GM12878 (cell line): Measurements from ENCODE around the gene CD276. TPM values are rescaled to one million over a fixed set of nuclear protein-coding genes. Genes with fewer than 3 reads are reported as not detected.

Source experiments
- ATAC-seq: fragments of 200-7000 bp; cut with Tn5 transposase; 3 replicates; pipeline ENCODE4 v1.9.1; 2020; ENCODE audit warnings: mild to moderate bottlenecking, moderate library complexity
- BruUV-seq: library from RNA; stranded (reverse); fragments of 400-500 nt; replicated peaks from 2 replicates; lab custom pipeline; 2021; lab: Mats Ljungman, UMichigan
- CTCF ChIA-PET: fragments of 300-600 bp; sonication (Branson Sonifier 250); formaldehyde crosslinking; extraction: SDS; loops from one replicate; lab custom pipeline; 2021; ENCODE audit warnings: inconsistent platforms; lab: Yijun Ruan, JAX
- POLR2A ChIA-PET: fragments of 350-600 bp; formaldehyde crosslinking; extraction: SDS; loops from one replicate; lab custom pipeline; 2021; ENCODE audit warnings: inconsistent platforms; lab: Charles Lee
- RAD21 ChIA-PET: fragments of 300-600 bp; sonication (Branson Sonifier 250); formaldehyde crosslinking; loops from one replicate; lab custom pipeline; 2023; ENCODE audit warnings: antibody characterized with exemption; ENCODE audit not compliant: unreplicated experiment; lab: Charles Lee
- SMC1A ChIA-PET: fragments of 300-600 bp; sonication (Branson Sonifier 250); formaldehyde crosslinking; loops from one replicate; lab custom pipeline; 2023; ENCODE audit not compliant: unreplicated experiment, uncharacterized antibody; lab: Charles Lee
- DNase-seq: peaks from one replicate; pipeline ENCODE4 v3.0.0-alpha.2; 2011; ENCODE audit warnings: low read depth, low spot score
- FAIRE-seq: peaks from 3 replicates; lab custom pipeline; 2011; peaks lifted over from hg19 to GRCh38; lab: Jason Lieb, UNC
- H2AFZ ChIP-seq: 2 replicates; pipeline ENCODE4 v1.6.0; 2011; ENCODE audit warnings: low read depth, low read length, control low read depth; ENCODE audit not compliant: control insufficient read depth
- H3K27ac ChIP-seq: 2 replicates; pipeline ENCODE4 v1.5.1; 2011; ENCODE audit warnings: control low read depth; ENCODE audit not compliant: control insufficient read depth, insufficient read depth
- H3K27me3 ChIP-seq, 2 experiments: replicated peaks in 1 of 2; 2 replicates each; pipeline versions ENCODE4 v1.6.0 to v1.6.1; 2011; ENCODE audit warnings: low read length in 1 of 2; ENCODE audit not compliant: control insufficient read depth in 2 of 2, insufficient read depth in 2 of 2
- H3K36me3 ChIP-seq, 2 experiments: 2 replicates each; pipeline ENCODE4 v1.5.1; 2011; ENCODE audit warnings: low read length in 1 of 2; ENCODE audit not compliant: control insufficient read depth in 2 of 2, insufficient read depth in 2 of 2
- H3K4me1 ChIP-seq: 2 replicates; pipeline ENCODE4 v1.6.1; 2011; ENCODE audit warnings: mild to moderate bottlenecking, low read length, moderate library complexity, mixed read lengths; ENCODE audit not compliant: control insufficient read depth, insufficient read depth
- H3K4me2 ChIP-seq: 2 replicates; pipeline ENCODE4 v1.6.0; 2011; ENCODE audit warnings: control low read depth; ENCODE audit not compliant: control insufficient read depth, insufficient read depth
- H3K4me3 ChIP-seq: fragments of 200-600 bp; sonication (generic); 2 replicates; pipeline ENCODE4 v1.5.1; 2016
- H3K79me2 ChIP-seq: 2 replicates; pipeline ENCODE4 v1.6.0; 2011; ENCODE audit warnings: low read length; ENCODE audit not compliant: control insufficient read depth, insufficient read depth
- H3K9ac ChIP-seq: 2 replicates; pipeline ENCODE4 v1.8.0; 2011; ENCODE audit warnings: low read length, control low read depth, mixed read lengths; ENCODE audit not compliant: control insufficient read depth, insufficient read depth
- H3K9me3 ChIP-seq: replicated peaks from 3 replicates; pipeline ENCODE4 v1.5.1; 2011; ENCODE audit warnings: mild to moderate bottlenecking, low read length; ENCODE audit not compliant: control insufficient read depth, insufficient read depth
- H4K20me1 ChIP-seq: 2 replicates; pipeline ENCODE4 v1.6.0; 2011; ENCODE audit not compliant: control insufficient read depth, insufficient read depth
- EP300 ChIP-seq, 2 experiments: fragments of 150-350 bp in 1 of 2; IDR thresholded peaks; 2 replicates each; pipeline ENCODE4 v1.6.1; 2011 to 2012; ENCODE audit warnings: low read depth in 2 of 2, low read length in 2 of 2, borderline replicate concordance in 1 of 2, improper control_type of control experiment in 1 of 2, inconsistent platforms in 1 of 2; ENCODE audit not compliant: control insufficient read depth in 1 of 2
- JUNB ChIP-seq: IDR thresholded peaks from 2 replicates; pipeline ENCODE4 v1.6.1; 2016; ENCODE audit warnings: antibody characterized with exemption, mild to moderate bottlenecking
- NFIC ChIP-seq: IDR thresholded peaks from 2 replicates; pipeline ENCODE4 v1.6.1; 2012; ENCODE audit warnings: low read depth, mild to moderate bottlenecking, inconsistent platforms, low read length, moderate library complexity
- NFYA ChIP-seq: IDR thresholded peaks from 2 replicates; pipeline ENCODE4 v1.6.1; 2011; ENCODE audit warnings: low read depth, mild to moderate bottlenecking, low read length, improper control_type of control experiment, borderline replicate concordance
- NR2F1 ChIP-seq: fragments of 450-650 bp; conservative IDR thresholded peaks from 2 replicates; pipeline ENCODE4 v1.6.1; 2017; ENCODE audit warnings: mild to moderate bottlenecking
- REST ChIP-seq: IDR thresholded peaks from 2 replicates; pipeline ENCODE4 v1.6.1; 2012; ENCODE audit warnings: mild to moderate bottlenecking, low read depth, low read length
- SPI1 ChIP-seq: IDR thresholded peaks from 2 replicates; pipeline ENCODE4 v1.6.1; 2011; ENCODE audit warnings: low read depth, mild to moderate bottlenecking, low read length, moderate library complexity, borderline replicate concordance; ENCODE audit not compliant: insufficient read depth
- TCF12 ChIP-seq: IDR thresholded peaks from 2 replicates; pipeline ENCODE4 v1.6.1; 2011; ENCODE audit warnings: low read depth, mild to moderate bottlenecking, low read length
- TCF7 ChIP-seq: IDR thresholded peaks from 2 replicates; pipeline ENCODE4 v1.6.1; 2014; ENCODE audit warnings: antibody characterized with exemption, borderline replicate concordance
- WRNIP1 ChIP-seq: IDR thresholded peaks from 2 replicates; pipeline ENCODE4 v1.6.1; 2011; ENCODE audit warnings: low read depth, low read length, improper control_type of control experiment, borderline replicate concordance
- ZBED1 ChIP-seq: IDR thresholded peaks from 2 replicates; pipeline ENCODE4 v1.6.1; 2016; ENCODE audit warnings: borderline replicate concordance
- ZNF24 ChIP-seq: fragments of 450-650 bp; IDR thresholded peaks from 2 replicates; pipeline ENCODE4 v1.6.1; 2017; ENCODE audit warnings: antibody characterized with exemption, mild to moderate bottlenecking
- WGBS: methylation state at CpG from one replicate; pipeline ENCODE4 v1.1.6; 2016; ENCODE audit warnings: low lambda C conversion rate; ENCODE audit not compliant: insufficient replicate concordance, insufficient coverage; ENCODE audit errors: missing lambda C conversion rate; 5-methylcytosine and 5-hydroxymethylcytosine counted together
- in situ Hi-C: fragments of 300-500 bp; cut with MboI; formaldehyde crosslinking; loops from 9 replicates; pipeline ENCODE4 v1.14.3; 2018; ENCODE audit warnings: mixed read lengths
- intact Hi-C: fragments of 100-400 bp; cut with micrococcal nuclease; formaldehyde crosslinking; loops from one replicate; pipeline ENCODE4 v1.14.2; 2022; ENCODE audit not compliant: unreplicated experiment
- polyA plus RNA-seq, 11 experiments: library from polyadenylated mRNA; depleted of rRNA in 4 of 11; unstranded in 6 of 11; stranded (reverse) in 5 of 11; fragments of >200 nt; fragmentation: Nextera tagmentation in 4 of 11; fragmentation: Illumina TruSeq in 1 of 11; extraction: Ambion mirVana in 4 of 11; extraction: Trizol in 1 of 11; gene quantifications; 1 replicate in 1 of 11; 2 replicates in 10 of 11; pipeline versions ENCODE4 v1.2.1 to v1.2.3, GENCODE V29; 2011 to 2016; ENCODE audit warnings: inconsistent platforms in 2 of 11, missing spikeins in 2 of 11, low read depth in 1 of 11
- total RNA-seq, 4 experiments: library from RNA; depleted of rRNA in 3 of 4; stranded (reverse); fragments of >200 nt in 3 of 4; fragmentation: Illumina TruSeq in 1 of 4; extraction: Trizol in 1 of 4; gene quantifications; 2 replicates each; pipeline versions ENCODE4 v1.2.1 to v1.2.3, GENCODE V29; 2013 to 2021
- TF ChIP-seq, protein P1 (sequence below): fragments of 450-650 bp; IDR thresholded peaks from 2 replicates; pipeline ENCODE4 v1.6.1; 2017; ENCODE audit warnings: borderline replicate concordance

CD276 gene
- total and polyA plus RNA-seq, 10 of the 15 experiments (the other 5 are each of a cell fraction or from before 2014, with no cell fraction given): 0.11 to 3.0 (median 1.2) TPM

DNA sequence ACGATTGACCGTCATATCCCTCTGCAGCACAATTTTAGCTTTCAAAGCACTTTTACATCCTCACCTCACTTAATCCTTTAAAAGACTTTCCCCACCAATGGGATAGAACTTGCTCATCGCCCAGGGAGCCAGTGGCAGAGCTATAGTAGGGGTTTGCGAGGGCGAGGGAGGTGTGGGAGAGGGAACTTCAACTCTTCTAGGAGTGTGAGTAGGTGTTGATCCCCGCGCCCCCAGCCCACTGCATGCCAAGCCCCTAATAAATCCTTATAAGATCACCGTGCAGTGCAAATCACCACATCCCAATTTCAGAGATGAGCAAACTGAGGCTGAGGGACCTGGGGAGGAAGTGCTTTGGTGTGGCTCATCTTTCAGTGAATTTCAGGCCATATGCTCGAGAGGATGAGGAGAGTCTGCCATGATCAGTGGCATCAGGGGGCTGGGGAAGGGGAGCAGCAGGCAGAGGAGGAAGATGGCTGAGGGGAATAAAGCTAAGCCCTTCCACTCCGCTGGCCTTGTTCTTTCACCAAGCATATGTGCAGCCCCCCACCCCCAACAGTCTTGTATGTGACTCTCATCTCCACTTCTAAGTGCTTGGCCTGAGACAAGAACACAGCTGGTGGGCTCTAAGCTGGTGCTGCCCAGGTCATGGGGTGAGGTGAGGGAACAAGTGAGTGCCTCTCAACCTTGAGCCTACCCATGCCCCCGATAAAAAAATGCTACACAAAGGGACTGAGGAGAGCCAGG is 63.8 kb downstream of the CD276 start:
- in situ Hi-C loops: no loop called here
- no peak for FAIRE-seq
- H3K27ac ChIP-seq: no peak overlapping the region

More for the DNA sequence above, 63.8 kb downstream of the CD276 start:
- DNase-seq (no peak), ATAC-seq (no peak)
- SMC1A ChIA-PET: no interaction called here
- no TSS peak for BruUV-seq
- H3K27me3 ChIP-seq: peaks cover 0 to 9% of the 10 kb centered on the region in 2 experiments; a peak in 3 of 4 replicates
- H3K4me3 ChIP-seq: no peak overlapping the region
- no peaks in the 10 kb centered on the region for H3K36me3 ChIP-seq
- CTCF ChIA-PET: no interaction called here
- H3K9me3 ChIP-seq: no peaks in the 10 kb centered on the region
- no peaks in the 10 kb centered on the region for H3K79me2 ChIP-seq
- H3K9ac ChIP-seq: no peak overlapping the region
- no peaks in the 10 kb centered on the region for H3K4me1 ChIP-seq
- no peak for TF ChIP-seq EP300 (IDR thresholded peaks at IDR 0.05; ENCODE audit: borderline replicate concordance in 1 of 2, control insufficient read depth in 1 of 2, low read depth in 2 of 2, low read length in 2 of 2)
- TF ChIP-seq ZNF24: no peak
- TF ChIP-seq, protein P1, sequence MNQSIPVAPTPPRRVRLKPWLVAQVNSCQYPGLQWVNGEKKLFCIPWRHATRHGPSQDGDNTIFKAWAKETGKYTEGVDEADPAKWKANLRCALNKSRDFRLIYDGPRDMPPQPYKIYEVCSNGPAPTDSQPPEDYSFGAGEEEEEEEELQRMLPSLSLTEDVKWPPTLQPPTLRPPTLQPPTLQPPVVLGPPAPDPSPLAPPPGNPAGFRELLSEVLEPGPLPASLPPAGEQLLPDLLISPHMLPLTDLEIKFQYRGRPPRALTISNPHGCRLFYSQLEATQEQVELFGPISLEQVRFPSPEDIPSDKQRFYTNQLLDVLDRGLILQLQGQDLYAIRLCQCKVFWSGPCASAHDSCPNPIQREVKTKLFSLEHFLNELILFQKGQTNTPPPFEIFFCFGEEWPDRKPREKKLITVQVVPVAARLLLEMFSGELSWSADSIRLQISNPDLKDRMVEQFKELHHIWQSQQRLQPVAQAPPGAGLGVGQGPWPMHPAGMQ: no peak
- no peak for TF ChIP-seq ZBED1
- no peak for TF ChIP-seq JUNB
- no peak for TF ChIP-seq SPI1
- no peak for TF ChIP-seq WRNIP1
- no peak for TF ChIP-seq TCF7
- no peak for TF ChIP-seq NR2F1
- no peak for TF ChIP-seq NFIC
- no peak for TF ChIP-seq NFYA
- TF ChIP-seq TCF12: no peak
- TF ChIP-seq REST: no peak
- TF ChIP-seq, all 136 proteins: peak for 0
- ChIA-PET RAD21 (no interaction called here), POLR2A (no interaction called here)
- Histone ChIP-seq H3K4me2 (no peak overlapping the region), H4K20me1 (no peaks in the 10 kb centered on the region), H2AFZ (no peak overlapping the region)
- intact Hi-C loops: no loop called here
- 40% methylated on average over 11 of the region's 11 CpGs for WGBS
